Panc1 (cell line): ENCODE measurements around the gene HACD2.

Experiments
- CTCF ChIP-seq: fragments of 450-650 bp; IDR thresholded peaks from 2 replicates; pipeline ENCODE4 v1.5.1; 2017; ENCODE audit warnings: mild to moderate bottlenecking
- POLR2AphosphoS5 ChIP-seq: IDR thresholded peaks from 2 replicates; pipeline ENCODE4 v1.6.1; 2012; ENCODE audit warnings: mild to moderate bottlenecking, low read depth, low read length, moderate library complexity
- REST ChIP-seq, 2 experiments: IDR thresholded peaks; 2 replicates each; pipeline ENCODE4 v1.6.1; 2011 to 2012; ENCODE audit warnings: low read depth in 2 of 2, control low read depth in 1 of 2, low read length in 1 of 2, mild to moderate bottlenecking in 1 of 2, moderate library complexity in 1 of 2; ENCODE audit not compliant: insufficient read depth in 1 of 2
- SIN3A ChIP-seq: IDR thresholded peaks from 2 replicates; pipeline ENCODE4 v1.6.1; 2012; ENCODE audit warnings: low read depth, mild to moderate bottlenecking, low read length, moderate library complexity, borderline replicate concordance; ENCODE audit not compliant: insufficient read depth
- TCF7L2 ChIP-seq: IDR thresholded peaks from 2 replicates; pipeline ENCODE4 v1.6.1; 2011; ENCODE audit warnings: mild to moderate bottlenecking, low read depth, low read length, inconsistent platforms

- TF ChIP-seq CTCF (no peak), TCF7L2 (no peak), REST (IDR thresholded peaks at IDR 0.05; ENCODE audit: insufficient read depth in 1 of 2, low read depth in 2 of 2, low read length in 1 of 2) (no peak), POLR2AphosphoS5 (no peak), SIN3A (no peak)
These were observed 61.8 kb downstream of the HACD2 start for GRCh38 chr3:123523023-123523412.
